Sigmoid colon (tissue), 4 donors: ENCODE results near the gene SOX30.

Experiments
- CTCF ChIP-seq, 4 experiments: fragments of 450-650 bp in 3 of 4; fragments of 200-600 bp in 1 of 4; IDR thresholded peaks; one replicate each; pipeline ENCODE4 v1.5.1; 2016 to 2019; ENCODE audit warnings: antibody characterized with exemption in 4 of 4, mild to moderate bottlenecking in 3 of 4, moderate library complexity in 2 of 4
- EP300 ChIP-seq, 4 donors: sonication (generic); formaldehyde crosslinking; IDR thresholded peaks; one replicate each; pipeline ENCODE4 v1.6.1; 2017; ENCODE audit warnings: antibody characterized with exemption in 4 of 4
- POLR2A ChIP-seq, 2 donors: fragments of 450-650 bp; IDR thresholded peaks; one replicate each; pipeline ENCODE4 v1.6.1; 2016; ENCODE audit warnings: antibody characterized with exemption in 2 of 2, mild to moderate bottlenecking in 2 of 2, moderate library complexity in 2 of 2
- POLR2AphosphoS5 ChIP-seq, 4 donors: sonication (generic); formaldehyde crosslinking; IDR thresholded peaks; one replicate each; pipeline ENCODE4 v1.6.1; 2017; ENCODE audit warnings: antibody characterized with exemption in 4 of 4

GRCh38 chr5:157630341-157630740 is 21.9 kb downstream of the SOX30 start:
- TF ChIP-seq POLR2A (IDR thresholded peaks at IDR 0.05) (no peak), CTCF (IDR thresholded peaks at IDR 0.05) (no peak), POLR2AphosphoS5 (IDR thresholded peaks at IDR 0.05) (no peak), EP300 (IDR thresholded peaks at IDR 0.05) (no peak)
